ENCODE results near the gene C5orf22.
A peak's percentile ranks its signal among the peaks of the same experiment; 100 is the strongest.

The C5orf22 gene

DNA sequence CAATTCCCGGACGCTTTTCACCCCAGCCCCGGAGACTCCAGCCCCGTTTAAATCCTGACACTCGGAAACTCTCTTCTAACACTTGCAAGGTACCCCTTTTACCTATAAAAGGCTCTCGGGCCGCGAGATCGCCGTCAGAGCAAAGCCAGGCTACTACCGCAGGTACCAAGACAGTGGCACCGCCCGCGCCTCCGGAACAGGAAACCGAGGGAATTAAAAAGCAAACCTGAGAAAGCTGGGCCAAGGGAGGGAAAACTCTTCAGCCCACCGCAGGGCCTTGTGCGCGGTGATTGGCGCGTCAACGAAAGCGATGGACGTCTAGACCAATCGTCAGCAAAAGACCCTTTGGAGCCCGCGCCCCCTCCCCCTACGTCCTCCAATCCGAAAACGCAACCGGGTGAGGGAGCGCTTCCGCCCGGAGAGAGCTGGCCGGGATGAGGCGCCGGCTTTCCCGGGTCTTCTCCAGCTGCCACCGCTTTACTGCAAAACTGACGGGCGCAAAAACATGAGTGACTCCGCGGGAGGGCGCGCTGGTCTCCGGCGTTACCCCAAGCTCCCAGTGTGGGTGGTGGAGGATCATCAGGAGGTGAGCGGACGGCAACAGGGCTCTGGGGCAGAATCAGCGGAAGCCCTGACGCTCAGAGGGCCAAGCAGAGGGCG is at the start of gene C5orf22, which contains the start of gene DROSHA:
C5orf22 (plus strand) TSS at position 414 of the 660 bp plus-strand sequence; CDS start at position 506, 92 bp downstream.
DROSHA (minus strand) TSS at position 206 of the 660 bp plus-strand sequence. CDS start 3,034 bp downstream, outside the sequence.
- Histone ChIP-seq H3K27me3 (ENCODE audit: control insufficient read depth, insufficient read depth, low read length) (no peaks in the 10 kb centered on the region), H3K4me1 (ENCODE audit: control insufficient read depth, insufficient read depth, low read length) (peaks cover 7% of the 10 kb centered on the region), H3K4me3 (ENCODE audit: low read length) (peak within 1 kb of the TSS; percentile 98), H3K9ac (ENCODE audit: low read length) (peak within 1 kb of the TSS; percentile 85), H3K27ac (ENCODE audit: low read depth, low read length) (peak within 1 kb of the TSS; percentile 80), H3K36me3 (ENCODE audit: control insufficient read depth, insufficient read depth, low read length) (peaks cover 19% of the 10 kb centered on the region)

DNA sequence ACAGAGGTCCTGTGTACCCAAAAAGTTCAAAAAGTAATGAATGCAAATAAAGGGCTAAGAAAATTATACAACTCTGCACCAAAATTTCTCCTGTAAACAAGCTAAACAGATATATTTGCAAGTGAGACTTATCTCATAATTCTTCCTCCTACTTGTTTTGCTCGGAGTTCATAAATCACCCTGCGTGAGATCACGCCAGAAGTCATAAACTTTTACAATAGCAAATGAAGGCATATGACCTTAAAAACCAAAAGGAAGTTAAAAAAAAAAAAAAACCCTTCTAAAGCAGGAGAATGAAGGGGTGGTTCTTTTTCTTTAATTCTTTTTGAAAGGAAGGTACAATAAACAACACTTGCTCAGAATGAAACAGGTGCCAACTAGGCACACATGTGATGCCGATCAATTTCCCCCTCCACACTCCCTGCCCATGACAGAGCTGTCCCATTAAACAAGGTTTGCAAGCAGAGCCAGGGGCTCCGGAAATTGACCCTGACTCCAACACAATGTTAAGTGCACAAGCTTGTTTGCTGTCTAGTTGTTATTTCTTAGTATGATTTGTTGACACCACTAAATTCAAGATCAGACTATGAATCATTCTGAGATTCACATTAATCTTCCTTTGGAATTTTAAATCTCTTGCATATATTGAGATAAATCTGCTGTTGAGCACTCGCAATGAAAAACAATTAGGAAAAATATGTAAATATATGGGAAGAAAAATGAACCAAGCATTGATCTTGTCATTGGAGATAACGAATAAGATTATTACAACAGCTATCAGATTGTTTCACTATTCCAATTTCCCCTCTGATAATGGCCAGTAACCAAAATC is 46.5 kb upstream of the C5orf22 start:
- no peak overlapping the region for H3K4me3 ChIP-seq (ENCODE audit: low read length)
- no peak overlapping the region for H3K27ac ChIP-seq (ENCODE audit: low read depth, low read length)
- H3K9ac ChIP-seq (ENCODE audit: low read length): no peak overlapping the region
- H3K4me1 ChIP-seq (ENCODE audit: control insufficient read depth, insufficient read depth, low read length): no peaks in the 10 kb centered on the region
- H3K36me3 ChIP-seq (ENCODE audit: control insufficient read depth, insufficient read depth, low read length): peaks cover 4% of the 10 kb centered on the region
- no peaks in the 10 kb centered on the region for H3K27me3 ChIP-seq (ENCODE audit: control insufficient read depth, insufficient read depth, low read length)

DNA sequence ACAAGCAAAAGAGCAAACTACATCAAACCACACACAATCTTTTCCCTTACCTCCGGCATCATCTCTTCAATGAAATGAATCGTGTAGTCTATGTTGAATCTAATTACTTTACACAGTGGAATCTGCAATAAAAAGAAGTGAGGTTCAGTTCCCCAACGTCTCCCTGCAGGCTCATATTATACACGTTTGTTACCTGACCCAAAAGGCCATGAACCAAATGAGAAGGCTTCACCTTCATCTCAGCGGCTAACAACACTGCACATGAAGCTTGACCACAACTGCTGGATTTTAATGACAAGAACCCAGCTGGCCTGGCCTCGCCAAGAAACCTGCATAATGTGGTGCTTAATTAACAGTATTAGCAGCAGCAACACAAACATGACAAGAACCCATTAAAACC is 45.7 kb upstream of the C5orf22 start:
- Histone ChIP-seq H3K27ac (ENCODE audit: low read depth, low read length) (no peak overlapping the region), H3K4me3 (ENCODE audit: low read length) (no peak overlapping the region), H3K4me1 (ENCODE audit: control insufficient read depth, insufficient read depth, low read length) (no peaks in the 10 kb centered on the region), H3K36me3 (ENCODE audit: control insufficient read depth, insufficient read depth, low read length) (peaks cover 4% of the 10 kb centered on the region), H3K27me3 (ENCODE audit: control insufficient read depth, insufficient read depth, low read length) (no peaks in the 10 kb centered on the region), H3K9ac (ENCODE audit: low read length) (no peak overlapping the region)

DNA sequence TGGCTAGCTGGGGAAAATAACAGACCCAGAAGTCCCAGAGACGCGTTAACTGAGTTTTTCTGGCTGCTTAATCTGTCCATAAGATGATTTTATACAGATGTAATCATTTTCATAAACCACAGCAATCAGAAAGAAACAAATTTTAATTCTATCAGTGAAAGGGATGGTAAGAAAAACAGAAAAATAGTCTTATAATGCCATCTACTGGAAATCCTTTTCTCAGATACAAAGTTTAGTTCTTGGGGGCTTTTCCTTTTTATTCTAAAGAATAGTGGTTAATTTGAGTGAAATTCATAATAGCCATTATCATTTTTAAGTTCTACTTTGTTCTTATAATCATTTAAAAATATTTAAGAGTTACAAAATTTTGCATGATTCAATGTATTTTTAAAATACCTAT is 44.6 kb upstream of the C5orf22 start:
- no peak overlapping the region for H3K4me3 ChIP-seq (ENCODE audit: low read length)
- H3K4me1 ChIP-seq (ENCODE audit: control insufficient read depth, insufficient read depth, low read length): no peaks in the 10 kb centered on the region
- no peak overlapping the region for H3K27ac ChIP-seq (ENCODE audit: low read depth, low read length)
- H3K9ac ChIP-seq (ENCODE audit: low read length): no peak overlapping the region
- H3K27me3 ChIP-seq (ENCODE audit: control insufficient read depth, insufficient read depth, low read length): no peaks in the 10 kb centered on the region
- peaks cover 4% of the 10 kb centered on the region for H3K36me3 ChIP-seq (ENCODE audit: control insufficient read depth, insufficient read depth, low read length)

DNA sequence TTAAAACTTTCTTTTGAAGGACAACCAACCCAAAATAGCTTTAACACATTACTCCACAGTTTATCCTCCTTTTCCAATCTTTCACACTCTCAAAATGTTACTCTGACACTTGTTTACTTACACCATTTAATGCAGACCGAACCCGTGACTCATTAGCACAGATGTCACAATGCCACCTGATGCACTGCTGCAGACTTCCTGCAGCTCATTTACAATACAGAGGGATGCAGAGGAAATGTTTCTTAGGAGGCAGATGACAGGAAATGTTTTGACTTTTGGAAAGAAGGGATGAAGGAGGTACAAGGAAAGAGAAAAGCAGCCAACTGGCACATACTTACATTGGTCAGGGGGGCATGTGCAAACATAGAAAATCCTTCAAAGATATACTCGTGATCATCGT is 39.2 kb upstream of the C5orf22 start:
- H3K4me1 ChIP-seq (ENCODE audit: control insufficient read depth, insufficient read depth, low read length): no peaks in the 10 kb centered on the region
- peaks cover 29% of the 10 kb centered on the region for H3K36me3 ChIP-seq (ENCODE audit: control insufficient read depth, insufficient read depth, low read length)
- H3K4me3 ChIP-seq (ENCODE audit: low read length): no peak overlapping the region
- no peaks in the 10 kb centered on the region for H3K27me3 ChIP-seq (ENCODE audit: control insufficient read depth, insufficient read depth, low read length)
- H3K9ac ChIP-seq (ENCODE audit: low read length): no peak overlapping the region
- H3K27ac ChIP-seq (ENCODE audit: low read depth, low read length): no peak overlapping the region

DNA sequence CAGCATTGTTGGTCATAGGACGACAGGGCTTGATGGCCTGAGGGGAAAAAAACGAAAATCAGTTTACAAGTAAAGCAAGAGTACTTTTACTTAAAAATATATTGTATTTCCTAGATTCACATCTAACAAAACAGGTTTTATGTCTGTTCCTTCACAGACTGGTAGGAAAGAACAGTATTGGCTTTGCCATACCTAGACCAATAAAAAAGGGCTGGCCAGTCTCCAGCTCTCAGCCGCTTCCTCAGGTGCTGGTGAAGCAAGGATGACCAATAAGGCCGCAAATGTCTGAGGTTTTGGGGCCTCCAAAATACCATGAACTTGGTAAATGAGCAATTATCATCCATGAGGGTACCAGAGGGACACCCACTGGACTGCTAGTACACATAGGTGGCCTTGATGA is 36.8 kb upstream of the C5orf22 start:
- H3K4me1 ChIP-seq (ENCODE audit: control insufficient read depth, insufficient read depth, low read length): no peaks in the 10 kb centered on the region
- no peak overlapping the region for H3K4me3 ChIP-seq (ENCODE audit: low read length)
- H3K36me3 ChIP-seq (ENCODE audit: control insufficient read depth, insufficient read depth, low read length): peaks cover 38% of the 10 kb centered on the region
- H3K27me3 ChIP-seq (ENCODE audit: control insufficient read depth, insufficient read depth, low read length): no peaks in the 10 kb centered on the region
- H3K9ac ChIP-seq (ENCODE audit: low read length): no peak overlapping the region
- no peak overlapping the region for H3K27ac ChIP-seq (ENCODE audit: low read depth, low read length)

DNA sequence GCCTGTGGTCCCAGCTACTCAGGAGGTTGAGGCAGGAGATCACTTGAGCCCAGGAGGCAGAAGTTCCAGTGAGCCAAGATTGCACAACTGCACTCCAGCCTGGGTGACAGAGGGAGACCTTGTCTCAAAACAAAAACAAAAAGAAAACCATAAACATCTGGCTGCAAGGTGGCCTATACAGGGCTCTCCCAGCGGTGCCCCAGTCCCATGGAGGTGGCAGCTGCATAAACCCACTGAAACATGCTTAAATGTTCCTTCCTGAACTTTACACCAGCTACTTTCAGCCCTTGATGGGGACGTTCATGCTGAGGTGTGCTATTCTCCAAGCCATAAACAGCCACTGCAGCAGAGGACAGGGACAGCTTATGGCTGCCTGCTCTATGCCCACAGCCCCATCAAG is 35.8 kb upstream of the C5orf22 start:
- no peak overlapping the region for H3K9ac ChIP-seq (ENCODE audit: low read length)
- peaks cover 47% of the 10 kb centered on the region for H3K36me3 ChIP-seq (ENCODE audit: control insufficient read depth, insufficient read depth, low read length)
- no peak overlapping the region for H3K4me3 ChIP-seq (ENCODE audit: low read length)
- no peaks in the 10 kb centered on the region for H3K27me3 ChIP-seq (ENCODE audit: control insufficient read depth, insufficient read depth, low read length)
- H3K27ac ChIP-seq (ENCODE audit: low read depth, low read length): no peak overlapping the region
- no peaks in the 10 kb centered on the region for H3K4me1 ChIP-seq (ENCODE audit: control insufficient read depth, insufficient read depth, low read length)

DNA sequence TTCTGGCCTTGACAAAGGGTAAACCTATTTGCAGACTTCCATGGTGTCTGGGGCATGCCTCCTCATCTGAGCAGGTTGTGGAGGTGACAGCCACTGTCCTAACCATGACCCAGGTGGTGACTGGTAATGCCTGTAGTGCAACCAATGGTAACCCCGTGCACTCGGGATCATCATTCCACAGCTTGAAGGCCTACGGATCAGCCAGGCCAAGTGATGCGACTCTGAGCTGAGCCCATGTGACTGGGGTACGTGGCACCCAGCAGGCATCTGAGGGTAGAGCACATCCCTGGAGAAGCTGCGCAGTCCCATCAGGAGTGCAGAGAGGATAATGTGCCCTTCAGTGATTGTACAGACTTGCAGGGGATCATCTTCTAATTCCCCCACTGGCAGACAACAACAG is 35.2 kb upstream of the C5orf22 start:
- Histone ChIP-seq H3K27me3 (ENCODE audit: control insufficient read depth, insufficient read depth, low read length) (no peaks in the 10 kb centered on the region), H3K9ac (ENCODE audit: low read length) (no peak overlapping the region), H3K4me3 (ENCODE audit: low read length) (no peak overlapping the region), H3K36me3 (ENCODE audit: control insufficient read depth, insufficient read depth, low read length) (peaks cover 47% of the 10 kb centered on the region), H3K4me1 (ENCODE audit: control insufficient read depth, insufficient read depth, low read length) (no peaks in the 10 kb centered on the region), H3K27ac (ENCODE audit: low read depth, low read length) (no peak overlapping the region)

DNA sequence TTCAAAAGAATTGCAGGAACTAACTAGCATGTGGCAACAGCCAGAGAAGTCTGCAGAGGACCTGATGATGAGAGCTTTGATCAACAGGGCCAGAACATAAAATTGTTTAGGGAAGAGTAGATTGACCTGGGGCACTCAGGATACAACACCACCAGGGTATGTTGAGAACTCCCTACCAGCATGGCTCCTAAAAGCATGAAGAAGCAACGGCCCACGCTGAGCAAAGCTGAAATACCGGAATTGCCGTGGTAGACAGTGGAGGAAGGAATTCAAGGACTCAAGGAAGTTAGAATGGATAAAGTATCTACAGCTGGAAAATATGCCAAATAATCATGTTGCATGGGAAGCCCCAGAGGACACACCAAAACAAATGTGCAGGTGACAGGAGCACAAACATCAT is 31.8 kb upstream of the C5orf22 start:
- no peak overlapping the region for H3K9ac ChIP-seq (ENCODE audit: low read length)
- H3K27ac ChIP-seq (ENCODE audit: low read depth, low read length): no peak overlapping the region
- H3K36me3 ChIP-seq (ENCODE audit: control insufficient read depth, insufficient read depth, low read length): peaks cover 46% of the 10 kb centered on the region
- H3K27me3 ChIP-seq (ENCODE audit: control insufficient read depth, insufficient read depth, low read length): no peaks in the 10 kb centered on the region
- H3K4me1 ChIP-seq (ENCODE audit: control insufficient read depth, insufficient read depth, low read length): no peaks in the 10 kb centered on the region
- H3K4me3 ChIP-seq (ENCODE audit: low read length): no peak overlapping the region

DNA sequence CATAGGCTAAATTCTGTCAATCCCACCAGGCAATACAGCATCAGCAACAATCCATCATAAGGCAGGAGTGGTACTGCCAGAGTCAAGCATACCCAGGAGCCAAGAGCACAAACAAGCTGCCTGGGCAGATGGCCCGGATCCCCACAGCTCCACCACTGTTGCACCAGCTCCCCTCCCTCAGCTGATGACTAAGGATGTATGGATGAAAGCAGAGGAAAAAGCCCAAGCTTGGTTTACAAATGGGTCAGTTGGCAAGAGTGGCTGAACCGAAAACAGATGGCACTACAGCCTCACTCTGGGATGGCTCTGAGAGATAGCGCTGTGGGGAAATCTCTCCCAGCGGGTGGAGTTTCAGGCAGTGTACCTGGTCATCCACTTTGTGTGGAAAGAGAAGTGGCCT is 29.6 kb upstream of the C5orf22 start:
- no peaks in the 10 kb centered on the region for H3K27me3 ChIP-seq (ENCODE audit: control insufficient read depth, insufficient read depth, low read length)
- peaks cover 40% of the 10 kb centered on the region for H3K36me3 ChIP-seq (ENCODE audit: control insufficient read depth, insufficient read depth, low read length)
- H3K27ac ChIP-seq (ENCODE audit: low read depth, low read length): no peak overlapping the region
- H3K4me3 ChIP-seq (ENCODE audit: low read length): no peak overlapping the region
- H3K4me1 ChIP-seq (ENCODE audit: control insufficient read depth, insufficient read depth, low read length): no peaks in the 10 kb centered on the region
- no peak overlapping the region for H3K9ac ChIP-seq (ENCODE audit: low read length)

DNA sequence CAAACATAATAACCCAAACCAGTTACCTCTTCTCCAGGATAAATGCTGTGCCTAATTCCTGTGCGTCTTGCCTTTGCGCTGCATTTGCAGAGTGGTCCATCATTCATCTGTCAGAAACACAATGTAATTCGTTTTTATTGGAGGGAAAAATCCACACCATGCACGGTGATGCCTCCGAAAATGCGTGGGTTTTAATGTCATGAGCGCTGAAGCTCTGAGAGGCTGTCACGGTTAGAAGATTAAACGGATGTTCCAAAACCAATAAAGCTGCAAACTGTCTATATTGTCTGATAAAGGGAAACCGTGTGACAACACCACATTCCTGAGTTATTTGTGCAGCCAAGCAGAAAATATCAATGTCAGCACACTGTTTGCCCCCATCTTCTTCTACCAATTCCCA is 27.6 kb upstream of the C5orf22 start:
- Histone ChIP-seq H3K4me1 (ENCODE audit: control insufficient read depth, insufficient read depth, low read length) (no peaks in the 10 kb centered on the region), H3K27ac (ENCODE audit: low read depth, low read length) (no peak overlapping the region), H3K36me3 (ENCODE audit: control insufficient read depth, insufficient read depth, low read length) (peaks cover 35% of the 10 kb centered on the region), H3K27me3 (ENCODE audit: control insufficient read depth, insufficient read depth, low read length) (no peaks in the 10 kb centered on the region), H3K9ac (ENCODE audit: low read length) (no peak overlapping the region), H3K4me3 (ENCODE audit: low read length) (no peak overlapping the region)

DNA sequence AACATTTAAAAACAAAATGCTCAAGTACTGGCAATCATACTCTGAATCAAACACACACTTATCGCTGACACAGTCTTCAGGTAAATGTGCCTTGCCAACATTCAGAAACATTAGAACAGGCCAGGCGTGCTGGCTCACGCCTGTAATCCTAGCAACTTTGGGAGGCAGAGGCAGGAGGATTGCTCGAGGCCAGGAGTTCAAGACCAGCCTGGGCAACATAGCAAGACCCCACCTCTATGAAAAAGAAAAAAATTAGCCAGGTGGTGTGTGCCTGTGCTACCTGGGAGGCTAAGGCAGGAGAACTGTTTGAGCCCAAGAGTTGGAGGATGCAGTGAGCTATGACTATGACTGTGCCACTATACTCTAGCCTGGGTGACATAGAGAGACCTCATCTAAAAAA is 20.8 kb upstream of the C5orf22 start:
- peaks cover 34% of the 10 kb centered on the region for H3K36me3 ChIP-seq (ENCODE audit: control insufficient read depth, insufficient read depth, low read length)
- no peaks in the 10 kb centered on the region for H3K27me3 ChIP-seq (ENCODE audit: control insufficient read depth, insufficient read depth, low read length)
- no peak overlapping the region for H3K27ac ChIP-seq (ENCODE audit: low read depth, low read length)
- H3K4me3 ChIP-seq (ENCODE audit: low read length): no peak overlapping the region
- no peaks in the 10 kb centered on the region for H3K4me1 ChIP-seq (ENCODE audit: control insufficient read depth, insufficient read depth, low read length)
- H3K9ac ChIP-seq (ENCODE audit: low read length): no peak overlapping the region
